Activated CD4-positive, CD25-positive, alpha-beta regulatory T cell treated with anti-CD3 and anti-CD28 coated beads, Interleukin-2, amount 50 U/mL, for 72 hours (primary cell): Measurements from ENCODE around the gene OXSR1.
"Not testable (repeated sequence)": the region's sequence is repeated elsewhere in the genome, so short reads cannot be mapped to it uniquely, and the experiment has no call there.

Source experiments
- DNase-seq: peaks from one replicate; pipeline ENCODE4 v3.0.0; 2021

Gene OXSR1

GRCh38 chr3:38146504-38146903 lies 18.8 kb upstream of the OXSR1 start:
- no peak for DNase-seq

- no peak for DNase-seq
These were observed 17.9 kb upstream of the OXSR1 start for GRCh38 chr3:38147421-38147820.

- no peak for DNase-seq
These were observed 16.9 kb upstream of the OXSR1 start for GRCh38 chr3:38148311-38148882.

- DNase-seq, result no peak
These were observed 15.6 kb upstream of the OXSR1 start for GRCh38 chr3:38149708-38150107.

- DNase-seq, result no peak
These were observed 14.4 kb upstream of the OXSR1 start for GRCh38 chr3:38150780-38151528.

- DNase-seq, result no peak
These were observed 13.6 kb upstream of the OXSR1 start for GRCh38 chr3:38151667-38152265.

- no peak for DNase-seq
These were observed 12.7 kb upstream of the OXSR1 start for GRCh38 chr3:38152609-38153008.

GRCh38 chr3:38153221-38153620 lies 12.1 kb upstream of the OXSR1 start:
- no peak for DNase-seq

GRCh38 chr3:38154033-38154494 lies 11.3 kb upstream of the OXSR1 start:
- no peak for DNase-seq

- no peak for DNase-seq
These were observed 10.6 kb upstream of the OXSR1 start for GRCh38 chr3:38154625-38155255.

GRCh38 chr3:38155825-38156224 lies 9.5 kb upstream of the OXSR1 start:
- DNase-seq, result no peak

- DNase-seq, result no peak
These were observed 8.2 kb upstream of the OXSR1 start for GRCh38 chr3:38157117-38157516.

- DNase-seq, result no peak
These were observed 7.7 kb upstream of the OXSR1 start for GRCh38 chr3:38157595-38157994.

- DNase-seq, result no peak
These were observed 6.9 kb upstream of the OXSR1 start for GRCh38 chr3:38158472-38158871.

- DNase-seq, result not testable (repeated sequence)
These were observed 4.6 kb upstream of the OXSR1 start for GRCh38 chr3:38160704-38161103.

- DNase-seq, result no peak
These were observed 2.1 kb upstream of the OXSR1 start for GRCh38 chr3:38163117-38163840.

GRCh38 chr3:38163841-38164642 lies 1.3 kb upstream of the OXSR1 start:
- no peak for DNase-seq

GRCh38 chr3:38164643-38164951 lies 740 bp upstream of the OXSR1 start:
- no peak for DNase-seq

- no peak for DNase-seq
These were observed 518 bp downstream of the OXSR1 start for GRCh38 chr3:38165722-38166387.

GRCh38 chr3:38167591-38167990 lies 2.3 kb downstream of the OXSR1 start:
- no peak for DNase-seq

GRCh38 chr3:38168151-38169026 lies 3.1 kb downstream of the OXSR1 start:
- DNase-seq, result no peak
